Liver (tissue), 9 donors: ENCODE results near the gene FAM168B. TPM values are rescaled to one million over a fixed set of nuclear protein-coding genes. Genes with fewer than 3 reads are reported as not detected.

Experiments used
- DNase-seq: peaks from one replicate; pipeline ENCODE4 v3.0.0-alpha.2; 2017; ENCODE audit warnings: low spot score
- H3K27ac ChIP-seq, 2 donors: one replicate each; pipeline ENCODE4 v1.7.0; 2013; ENCODE audit warnings: inconsistent platforms in 2 of 2, low read length in 2 of 2, control low read depth in 1 of 2, low read depth in 1 of 2, mild to moderate bottlenecking in 1 of 2
- H3K27me3 ChIP-seq, 4 donors: one replicate each; pipeline versions ENCODE4 v1.6.1 to v1.7.0; 2013; ENCODE audit warnings: low read length in 3 of 4, inconsistent platforms in 1 of 4, mild to moderate bottlenecking in 1 of 4, moderate library complexity in 1 of 4; ENCODE audit not compliant: control insufficient read depth in 4 of 4, insufficient read depth in 4 of 4
- H3K36me3 ChIP-seq, 4 donors: one replicate each; pipeline versions ENCODE4 v1.6.1 to v1.7.0; 2013; ENCODE audit warnings: low read length in 3 of 4, mild to moderate bottlenecking in 3 of 4, low read depth in 1 of 4, moderate library complexity in 1 of 4; ENCODE audit not compliant: control insufficient read depth in 4 of 4, insufficient read depth in 3 of 4
- H3K4me1 ChIP-seq, 4 donors: one replicate each; pipeline versions ENCODE4 v1.6.1 to v1.7.0; 2013; ENCODE audit warnings: low read length in 3 of 4, mild to moderate bottlenecking in 3 of 4, moderate library complexity in 1 of 4; ENCODE audit not compliant: control insufficient read depth in 4 of 4, insufficient read depth in 4 of 4
- H3K4me3 ChIP-seq, 3 donors: one replicate each; pipeline versions ENCODE4 v1.6.1 to v1.7.0; 2013; ENCODE audit warnings: low read length in 3 of 3, control low read depth in 1 of 3, low read depth in 1 of 3, mild to moderate bottlenecking in 1 of 3
- H3K9ac ChIP-seq, 2 donors: one replicate each; pipeline ENCODE4 v1.7.0; 2013; ENCODE audit warnings: low read length in 2 of 2, mild to moderate bottlenecking in 2 of 2, moderate library complexity in 2 of 2, control low read depth in 1 of 2, low read depth in 1 of 2
- H3K9me3 ChIP-seq, 4 donors: one replicate each; pipeline versions ENCODE4 v1.6.1 to v1.7.0; 2013; ENCODE audit warnings: low read length in 3 of 4; ENCODE audit not compliant: control insufficient read depth in 4 of 4
- ATF3 ChIP-seq: IDR thresholded peaks from 2 replicates; pipeline ENCODE4 v1.6.1; 2016; ENCODE audit warnings: antibody characterized with exemption
- EGR1 ChIP-seq, 2 donors: IDR thresholded peaks; 2 replicates each; pipeline ENCODE4 v1.6.1; 2016 to 2018; ENCODE audit warnings: antibody characterized with exemption in 2 of 2, low read depth in 2 of 2
- FOXA1 ChIP-seq: IDR thresholded peaks from 2 replicates; pipeline ENCODE4 v1.6.1; 2016; ENCODE audit warnings: antibody characterized with exemption
- GABPA ChIP-seq, 2 donors: IDR thresholded peaks in 1 of 2; conservative IDR thresholded peaks in 1 of 2; 2 replicates each; pipeline ENCODE4 v1.6.1; 2016; ENCODE audit warnings: antibody characterized with exemption in 2 of 2, mild to moderate bottlenecking in 1 of 2, moderate library complexity in 1 of 2
- HNF4G ChIP-seq: IDR thresholded peaks from 2 replicates; pipeline ENCODE4 v1.6.1; 2016; ENCODE audit warnings: antibody characterized with exemption
- JUND ChIP-seq, 2 donors: IDR thresholded peaks; 2 replicates each; pipeline ENCODE4 v1.6.1; 2016; ENCODE audit warnings: antibody characterized with exemption in 2 of 2
- RAD21 ChIP-seq, 2 donors: IDR thresholded peaks; 2 replicates each; pipeline ENCODE4 v1.6.1; 2016; ENCODE audit warnings: antibody characterized with exemption in 2 of 2, mild to moderate bottlenecking in 2 of 2
- RXRA ChIP-seq, 2 donors: IDR thresholded peaks; 2 replicates each; pipeline ENCODE4 v1.6.1; 2017 to 2018; ENCODE audit warnings: antibody characterized with exemption in 2 of 2, mild to moderate bottlenecking in 1 of 2
- SP1 ChIP-seq: IDR thresholded peaks from 2 replicates; pipeline ENCODE4 v1.6.1; 2018; ENCODE audit warnings: antibody characterized with exemption, mild to moderate bottlenecking
- TAF1 ChIP-seq: conservative IDR thresholded peaks from 2 replicates; pipeline ENCODE4 v1.6.1; 2016; ENCODE audit warnings: antibody characterized with exemption, mild to moderate bottlenecking
- YY1 ChIP-seq: IDR thresholded peaks from 2 replicates; pipeline ENCODE4 v1.6.1; 2016; ENCODE audit warnings: antibody characterized with exemption, mild to moderate bottlenecking
- WGBS: extraction: QIAGEN DNeasy Blood & Tissue Kit; methylation state at CpG from one replicate; pipeline ENCODE4 v1.1.7; 2013; 5-methylcytosine and 5-hydroxymethylcytosine counted together
- polyA plus RNA-seq, 2 donors: library from polyadenylated mRNA; stranded (reverse) in 1 of 2; unstranded in 1 of 2; fragments of 200-250 nt in 1 of 2; fragments of >200 nt in 1 of 2; fragmentation: Nextera tagmentation in 1 of 2; extraction: Ambion mirVana in 1 of 2; gene quantifications; one replicate each; pipeline versions ENCODE4 v1.2.1 to v1.2.3, GENCODE V29; 2013 to 2015
- total RNA-seq, 2 donors: library from RNA; depleted of rRNA; stranded (reverse); fragments of >200 nt; gene quantifications; one replicate each; pipeline ENCODE4 v1.2.3, GENCODE V29; 2014
- TF ChIP-seq, protein P1 (sequence below): IDR thresholded peaks from 2 replicates; pipeline ENCODE4 v1.6.1; 2016; ENCODE audit warnings: antibody characterized with exemption
- TF ChIP-seq, protein P2 (sequence below): fragments of 150-350 bp; IDR thresholded peaks from 2 replicates; pipeline ENCODE4 v1.5.1; 2017; ENCODE audit warnings: improper control_type of control experiment, low read depth, low read length; ENCODE audit not compliant: missing input control
- TF ChIP-seq, protein P3 (sequence below): IDR thresholded peaks from 2 replicates; pipeline ENCODE4 v1.6.1; 2016; ENCODE audit warnings: antibody characterized with exemption, mild to moderate bottlenecking
- TF ChIP-seq, protein P4 (sequence below): IDR thresholded peaks from 2 replicates; pipeline ENCODE4 v1.6.1; 2016; ENCODE audit warnings: antibody characterized with exemption
- donor health status: healthy.
- donor health status: healthy.
- donor health status: healthy.
- donor health status: healthy.
- donor health status: healthy.

FAM168B gene
- total and polyA plus RNA-seq, 4 donors, result 13.9 to 62.3 (median 30.8) TPM

- Histone ChIP-seq H3K36me3 (peaks cover 3 to 27% (median 25%) of the 10 kb centered on the region in 4 donors), H3K4me3 (no peak overlapping the region), H3K27ac (no peak overlapping the region), H3K9me3 (no peaks in the 10 kb centered on the region), H3K27me3 (no peaks in the 10 kb centered on the region), H3K9ac (no peak overlapping the region), H3K4me1 (no peaks in the 10 kb centered on the region)
- 98% methylated on average over 4 of the region's 4 CpGs for WGBS
- no peak for DNase-seq
- TF ChIP-seq SP1 (no peak), YY1 (no peak), FOXA1 (no peak), RAD21 (IDR thresholded peaks at IDR 0.05) (no peak), TAF1 (no peak)
- TF ChIP-seq, protein P1, sequence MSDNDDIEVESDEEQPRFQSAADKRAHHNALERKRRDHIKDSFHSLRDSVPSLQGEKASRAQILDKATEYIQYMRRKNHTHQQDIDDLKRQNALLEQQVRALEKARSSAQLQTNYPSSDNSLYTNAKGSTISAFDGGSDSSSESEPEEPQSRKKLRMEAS, result no peak
- TF ChIP-seq, protein P2, sequence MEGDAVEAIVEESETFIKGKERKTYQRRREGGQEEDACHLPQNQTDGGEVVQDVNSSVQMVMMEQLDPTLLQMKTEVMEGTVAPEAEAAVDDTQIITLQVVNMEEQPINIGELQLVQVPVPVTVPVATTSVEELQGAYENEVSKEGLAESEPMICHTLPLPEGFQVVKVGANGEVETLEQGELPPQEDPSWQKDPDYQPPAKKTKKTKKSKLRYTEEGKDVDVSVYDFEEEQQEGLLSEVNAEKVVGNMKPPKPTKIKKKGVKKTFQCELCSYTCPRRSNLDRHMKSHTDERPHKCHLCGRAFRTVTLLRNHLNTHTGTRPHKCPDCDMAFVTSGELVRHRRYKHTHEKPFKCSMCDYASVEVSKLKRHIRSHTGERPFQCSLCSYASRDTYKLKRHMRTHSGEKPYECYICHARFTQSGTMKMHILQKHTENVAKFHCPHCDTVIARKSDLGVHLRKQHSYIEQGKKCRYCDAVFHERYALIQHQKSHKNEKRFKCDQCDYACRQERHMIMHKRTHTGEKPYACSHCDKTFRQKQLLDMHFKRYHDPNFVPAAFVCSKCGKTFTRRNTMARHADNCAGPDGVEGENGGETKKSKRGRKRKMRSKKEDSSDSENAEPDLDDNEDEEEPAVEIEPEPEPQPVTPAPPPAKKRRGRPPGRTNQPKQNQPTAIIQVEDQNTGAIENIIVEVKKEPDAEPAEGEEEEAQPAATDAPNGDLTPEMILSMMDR, result no peak
- TF ChIP-seq, protein P3, sequence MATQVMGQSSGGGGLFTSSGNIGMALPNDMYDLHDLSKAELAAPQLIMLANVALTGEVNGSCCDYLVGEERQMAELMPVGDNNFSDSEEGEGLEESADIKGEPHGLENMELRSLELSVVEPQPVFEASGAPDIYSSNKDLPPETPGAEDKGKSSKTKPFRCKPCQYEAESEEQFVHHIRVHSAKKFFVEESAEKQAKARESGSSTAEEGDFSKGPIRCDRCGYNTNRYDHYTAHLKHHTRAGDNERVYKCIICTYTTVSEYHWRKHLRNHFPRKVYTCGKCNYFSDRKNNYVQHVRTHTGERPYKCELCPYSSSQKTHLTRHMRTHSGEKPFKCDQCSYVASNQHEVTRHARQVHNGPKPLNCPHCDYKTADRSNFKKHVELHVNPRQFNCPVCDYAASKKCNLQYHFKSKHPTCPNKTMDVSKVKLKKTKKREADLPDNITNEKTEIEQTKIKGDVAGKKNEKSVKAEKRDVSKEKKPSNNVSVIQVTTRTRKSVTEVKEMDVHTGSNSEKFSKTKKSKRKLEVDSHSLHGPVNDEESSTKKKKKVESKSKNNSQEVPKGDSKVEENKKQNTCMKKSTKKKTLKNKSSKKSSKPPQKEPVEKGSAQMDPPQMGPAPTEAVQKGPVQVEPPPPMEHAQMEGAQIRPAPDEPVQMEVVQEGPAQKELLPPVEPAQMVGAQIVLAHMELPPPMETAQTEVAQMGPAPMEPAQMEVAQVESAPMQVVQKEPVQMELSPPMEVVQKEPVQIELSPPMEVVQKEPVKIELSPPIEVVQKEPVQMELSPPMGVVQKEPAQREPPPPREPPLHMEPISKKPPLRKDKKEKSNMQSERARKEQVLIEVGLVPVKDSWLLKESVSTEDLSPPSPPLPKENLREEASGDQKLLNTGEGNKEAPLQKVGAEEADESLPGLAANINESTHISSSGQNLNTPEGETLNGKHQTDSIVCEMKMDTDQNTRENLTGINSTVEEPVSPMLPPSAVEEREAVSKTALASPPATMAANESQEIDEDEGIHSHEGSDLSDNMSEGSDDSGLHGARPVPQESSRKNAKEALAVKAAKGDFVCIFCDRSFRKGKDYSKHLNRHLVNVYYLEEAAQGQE, result no peak
Observed at GRCh38 chr2:131122496-131122895, 29.2 kb upstream of the FAM168B start.

GRCh38 chr2:131121464-131121863, 28.2 kb upstream of the FAM168B start:
- no peak overlapping the region for H3K27ac ChIP-seq
- TF ChIP-seq RAD21 (IDR thresholded peaks at IDR 0.05) (no peak), SP1 (no peak), FOXA1 (no peak), ATF3 (no peak)
- 98% methylated on average over 4 of the region's 4 CpGs for WGBS

GRCh38 chr2:131120815-131121317, 27.6 kb upstream of the FAM168B start:
- Histone ChIP-seq H3K27ac (no peak overlapping the region), H3K36me3 (peaks cover 3 to 20% (median 15%) of the 10 kb centered on the region in 4 donors), H3K9ac (no peak overlapping the region), H3K4me1 (no peaks in the 10 kb centered on the region), H3K9me3 (no peaks in the 10 kb centered on the region), H3K27me3 (no peaks in the 10 kb centered on the region), H3K4me3 (no peak overlapping the region)
- WGBS, result 89% methylated on average over 12 of the region's 12 CpGs
- no peak for DNase-seq
- TF ChIP-seq, protein P4, sequence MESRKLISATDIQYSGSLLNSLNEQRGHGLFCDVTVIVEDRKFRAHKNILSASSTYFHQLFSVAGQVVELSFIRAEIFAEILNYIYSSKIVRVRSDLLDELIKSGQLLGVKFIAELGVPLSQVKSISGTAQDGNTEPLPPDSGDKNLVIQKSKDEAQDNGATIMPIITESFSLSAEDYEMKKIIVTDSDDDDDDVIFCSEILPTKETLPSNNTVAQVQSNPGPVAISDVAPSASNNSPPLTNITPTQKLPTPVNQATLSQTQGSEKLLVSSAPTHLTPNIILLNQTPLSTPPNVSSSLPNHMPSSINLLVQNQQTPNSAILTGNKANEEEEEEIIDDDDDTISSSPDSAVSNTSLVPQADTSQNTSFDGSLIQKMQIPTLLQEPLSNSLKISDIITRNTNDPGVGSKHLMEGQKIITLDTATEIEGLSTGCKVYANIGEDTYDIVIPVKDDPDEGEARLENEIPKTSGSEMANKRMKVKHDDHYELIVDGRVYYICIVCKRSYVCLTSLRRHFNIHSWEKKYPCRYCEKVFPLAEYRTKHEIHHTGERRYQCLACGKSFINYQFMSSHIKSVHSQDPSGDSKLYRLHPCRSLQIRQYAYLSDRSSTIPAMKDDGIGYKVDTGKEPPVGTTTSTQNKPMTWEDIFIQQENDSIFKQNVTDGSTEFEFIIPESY, result no peak
- no peak for TF ChIP-seq ATF3
- no peak for TF ChIP-seq FOXA1
- TF ChIP-seq EGR1 (IDR thresholded peaks at IDR 0.05; ENCODE audit: low read depth in 2 of 2), result no peak
- TF ChIP-seq, protein P3, result no peak
- TF ChIP-seq RXRA (IDR thresholded peaks at IDR 0.05), result no peak
- TF ChIP-seq SP1, result no peak
- no peak for TF ChIP-seq HNF4G
- no peak for TF ChIP-seq GABPA (IDR thresholded peaks at IDR 0.05 in 1 of 2, conservative IDR thresholded peaks at IDR 0.05 in 1 of 2)
- no peak for TF ChIP-seq RAD21 (IDR thresholded peaks at IDR 0.05)
- TF ChIP-seq JUND (IDR thresholded peaks at IDR 0.05), result no peak
- TF ChIP-seq YY1, result no peak

More at GRCh38 chr2:131121464-131121863, 28.2 kb upstream of the FAM168B start:
- Histone ChIP-seq H3K9me3 (no peaks in the 10 kb centered on the region), H3K9ac (no peak overlapping the region), H3K4me3 (no peak overlapping the region), H3K27me3 (no peaks in the 10 kb centered on the region), H3K36me3 (peaks cover 3 to 19% (median 16%) of the 10 kb centered on the region in 4 donors), H3K4me1 (no peaks in the 10 kb centered on the region)
- no peak for DNase-seq
